ENCODE data around the gene DOCK2. TPM values are rescaled to one million over a fixed set of nuclear protein-coding genes. Genes with fewer than 3 reads are reported as not detected.
A peak's percentile ranks its signal among the peaks of the same experiment; 100 is the strongest.

Gene DOCK2
- total and polyA plus RNA-seq, 5 donors from 2014 or later: 65.9 to 354 (median 71.1) TPM

- Mint-ChIP-seq H3K4me1 (peaks cover 0 to 2% (median 0%) of the 10 kb centered on the region in 4 donors), H3K27me3 (no peaks in the 10 kb centered on the region), H3K9me3 (no peaks in the 10 kb centered on the region), H3K36me3 (peaks cover 77% of the 10 kb centered on the region), H3K27ac (peak overlapping the region in 1 of 3 donors; percentile 59), H3K4me3 (no peak overlapping the region)
- DNase-seq: no peak
- no peaks in the 10 kb centered on the region for H3K27me3 ChIP-seq (ENCODE audit: control insufficient read depth, insufficient read depth, low read length)
- H3K9me3 ChIP-seq (ENCODE audit: control insufficient read depth in 2 of 2, low read length in 2 of 2): no peaks in the 10 kb centered on the region
- no peak overlapping the region for H3K27ac ChIP-seq (ENCODE audit: insufficient read depth, low read length, poor library complexity, severe bottlenecking)
- H3K4me1 ChIP-seq (ENCODE audit: control insufficient read depth, insufficient read depth, low read length, poor library complexity, severe bottlenecking): no peaks in the 10 kb centered on the region
- no peak overlapping the region for H3K4me3 ChIP-seq (ENCODE audit: low read depth, low read length)
- ATAC-seq (ENCODE audit: low read depth in 2 of 2): no peak
- peaks cover 70% of the 10 kb centered on the region for H3K36me3 ChIP-seq (ENCODE audit: control insufficient read depth, insufficient read depth, low read length)
Measured at GRCh38 chr5:170075696-170076095, 438.6 kb downstream of the DOCK2 start.

- Mint-ChIP-seq H3K4me3 (no peak overlapping the region), H3K9me3 (peaks cover 0 to 1% (median 0%) of the 10 kb centered on the region in 7 donors), H3K27me3 (no peaks in the 10 kb centered on the region), H3K4me1 (peaks cover 0 to 2% (median 0%) of the 10 kb centered on the region in 4 donors), H3K36me3 (peaks cover 77% of the 10 kb centered on the region), H3K27ac (peak overlapping the region in 2 of 3 donors; percentile 59 to 60)
- H3K27ac ChIP-seq (ENCODE audit: insufficient read depth, low read length, poor library complexity, severe bottlenecking): no peak overlapping the region
- no peak overlapping the region for H3K4me3 ChIP-seq (ENCODE audit: low read depth, low read length)
- H3K9me3 ChIP-seq (ENCODE audit: control insufficient read depth in 2 of 2, low read length in 2 of 2): no peaks in the 10 kb centered on the region
- no peaks in the 10 kb centered on the region for H3K4me1 ChIP-seq (ENCODE audit: control insufficient read depth, insufficient read depth, low read length, poor library complexity, severe bottlenecking)
- ATAC-seq (ENCODE audit: low read depth in 2 of 2) (no peak), DNase-seq (no peak)
- H3K36me3 ChIP-seq (ENCODE audit: control insufficient read depth, insufficient read depth, low read length): peaks cover 70% of the 10 kb centered on the region
- H3K27me3 ChIP-seq (ENCODE audit: control insufficient read depth, insufficient read depth, low read length): no peaks in the 10 kb centered on the region
Measured at GRCh38 chr5:170076211-170076610, 439.1 kb downstream of the DOCK2 start.

- Mint-ChIP-seq H3K27me3 (no peaks in the 10 kb centered on the region), H3K27ac (peak overlapping the region in 1 of 3 donors; percentile 60), H3K4me1 (peaks cover 0 to 2% (median 0%) of the 10 kb centered on the region in 4 donors), H3K4me3 (no peak overlapping the region), H3K9me3 (peaks cover 0 to 1% (median 0%) of the 10 kb centered on the region in 7 donors), H3K36me3 (peaks cover 74% of the 10 kb centered on the region)
- H3K27me3 ChIP-seq (ENCODE audit: control insufficient read depth, insufficient read depth, low read length): no peaks in the 10 kb centered on the region
- no peak overlapping the region for H3K27ac ChIP-seq (ENCODE audit: insufficient read depth, low read length, poor library complexity, severe bottlenecking)
- ATAC-seq (ENCODE audit: low read depth in 2 of 2) (no peak), DNase-seq (no peak)
- no peaks in the 10 kb centered on the region for H3K9me3 ChIP-seq (ENCODE audit: control insufficient read depth in 2 of 2, low read length in 2 of 2)
- no peaks in the 10 kb centered on the region for H3K4me1 ChIP-seq (ENCODE audit: control insufficient read depth, insufficient read depth, low read length, poor library complexity, severe bottlenecking)
- H3K4me3 ChIP-seq (ENCODE audit: low read depth, low read length): no peak overlapping the region
- peaks cover 74% of the 10 kb centered on the region for H3K36me3 ChIP-seq (ENCODE audit: control insufficient read depth, insufficient read depth, low read length)
Measured at GRCh38 chr5:170076739-170077138, 439.7 kb downstream of the DOCK2 start.

- Histone ChIP-seq H3K27me3 (ENCODE audit: control insufficient read depth, insufficient read depth, low read length) (no peaks in the 10 kb centered on the region), H3K9me3 (ENCODE audit: control insufficient read depth in 2 of 2, low read length in 2 of 2) (no peaks in the 10 kb centered on the region), H3K27ac (ENCODE audit: insufficient read depth, low read length, poor library complexity, severe bottlenecking) (no peak overlapping the region), H3K4me1 (ENCODE audit: control insufficient read depth, insufficient read depth, low read length, poor library complexity, severe bottlenecking) (no peaks in the 10 kb centered on the region), H3K36me3 (ENCODE audit: control insufficient read depth, insufficient read depth, low read length) (peaks cover 82% of the 10 kb centered on the region), H3K4me3 (ENCODE audit: low read depth, low read length) (no peak overlapping the region)
- peak overlapping the region in 1 of 3 donors; percentile 60 for H3K27ac Mint-ChIP-seq
- peaks cover 0 to 1% (median 0%) of the 10 kb centered on the region in 7 donors for H3K9me3 Mint-ChIP-seq
- DNase-seq (no peak), ATAC-seq (ENCODE audit: low read depth in 2 of 2) (no peak)
- peaks cover 79% of the 10 kb centered on the region for H3K36me3 Mint-ChIP-seq
- no peaks in the 10 kb centered on the region for H3K27me3 Mint-ChIP-seq
- no peak overlapping the region for H3K4me3 Mint-ChIP-seq
- H3K4me1 Mint-ChIP-seq: peaks cover 0 to 2% (median 0%) of the 10 kb centered on the region in 4 donors
Measured at GRCh38 chr5:170077526-170077925, 440.5 kb downstream of the DOCK2 start.

DNA sequence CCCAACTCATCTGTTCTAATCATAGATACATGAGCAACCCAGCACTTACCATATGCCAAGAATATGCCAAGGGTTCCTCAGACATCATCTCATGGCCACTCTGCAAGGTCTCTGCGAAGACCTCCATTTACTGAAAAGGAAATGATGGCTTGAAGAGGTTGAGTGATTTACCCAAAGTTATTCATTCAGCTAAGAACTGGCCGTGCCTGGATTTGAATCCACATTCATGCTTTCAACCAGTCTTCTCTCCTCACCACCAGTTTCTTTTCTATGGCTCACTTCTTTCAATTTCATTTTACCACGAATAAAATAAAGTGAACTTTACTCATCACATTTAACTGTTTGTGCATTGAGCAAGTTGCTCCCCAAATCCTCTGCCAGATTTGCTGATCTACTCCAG is 441.4 kb downstream of the DOCK2 start:
- no peaks in the 10 kb centered on the region for H3K27me3 ChIP-seq (ENCODE audit: control insufficient read depth, insufficient read depth, low read length)
- Mint-ChIP-seq H3K27ac (no peak overlapping the region), H3K4me3 (no peak overlapping the region), H3K36me3 (peaks cover 78% of the 10 kb centered on the region), H3K27me3 (no peaks in the 10 kb centered on the region), H3K4me1 (peaks cover 0 to 2% (median 0%) of the 10 kb centered on the region in 4 donors), H3K9me3 (peaks cover 0 to 1% (median 0%) of the 10 kb centered on the region in 7 donors)
- no peak overlapping the region for H3K27ac ChIP-seq (ENCODE audit: insufficient read depth, low read length, poor library complexity, severe bottlenecking)
- DNase-seq (no peak), ATAC-seq (ENCODE audit: low read depth in 2 of 2) (no peak)
- peaks cover 92% of the 10 kb centered on the region for H3K36me3 ChIP-seq (ENCODE audit: control insufficient read depth, insufficient read depth, low read length)
- no peak overlapping the region for H3K4me3 ChIP-seq (ENCODE audit: low read depth, low read length)
- no peaks in the 10 kb centered on the region for H3K4me1 ChIP-seq (ENCODE audit: control insufficient read depth, insufficient read depth, low read length, poor library complexity, severe bottlenecking)
- H3K9me3 ChIP-seq (ENCODE audit: control insufficient read depth in 2 of 2, low read length in 2 of 2): no peaks in the 10 kb centered on the region

DNA sequence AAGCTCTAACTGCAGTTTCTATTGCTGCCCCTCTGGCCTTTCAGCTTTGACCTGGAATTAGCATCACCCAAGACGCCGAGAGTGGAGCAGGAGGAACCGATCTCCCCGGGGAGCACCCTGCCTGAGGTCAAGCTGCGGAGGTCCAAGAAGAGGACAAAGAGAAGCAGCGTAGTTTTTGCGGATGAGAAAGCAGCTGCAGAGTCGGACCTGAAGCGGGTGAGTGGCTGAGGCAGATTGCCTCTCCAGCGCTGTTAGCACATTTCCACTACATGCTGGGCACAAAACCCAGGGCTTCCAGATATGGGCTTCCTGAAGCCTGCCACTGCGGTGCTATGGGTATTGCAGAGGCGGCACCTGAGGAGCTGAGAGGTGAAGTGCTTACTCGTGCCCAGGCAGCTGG is 441.9 kb downstream of the DOCK2 start:
- ATAC-seq (ENCODE audit: low read depth in 2 of 2): no peak
- no peaks in the 10 kb centered on the region for H3K9me3 ChIP-seq (ENCODE audit: control insufficient read depth in 2 of 2, low read length in 2 of 2)
- H3K36me3 Mint-ChIP-seq: peaks cover 80% of the 10 kb centered on the region
- no peak for DNase-seq
- H3K27ac ChIP-seq (ENCODE audit: insufficient read depth, low read length, poor library complexity, severe bottlenecking): no peak overlapping the region
- no peaks in the 10 kb centered on the region for H3K27me3 ChIP-seq (ENCODE audit: control insufficient read depth, insufficient read depth, low read length)
- no peaks in the 10 kb centered on the region for H3K27me3 Mint-ChIP-seq
- no peak overlapping the region for H3K27ac Mint-ChIP-seq
- H3K4me3 Mint-ChIP-seq: no peak overlapping the region
- H3K4me1 ChIP-seq (ENCODE audit: control insufficient read depth, insufficient read depth, low read length, poor library complexity, severe bottlenecking): no peaks in the 10 kb centered on the region
- H3K9me3 Mint-ChIP-seq: peaks cover 0 to 1% (median 0%) of the 10 kb centered on the region in 7 donors
- H3K4me1 Mint-ChIP-seq: no peaks in the 10 kb centered on the region
- no peak overlapping the region for H3K4me3 ChIP-seq (ENCODE audit: low read depth, low read length)
- H3K36me3 ChIP-seq (ENCODE audit: control insufficient read depth, insufficient read depth, low read length): peaks cover 96% of the 10 kb centered on the region

DNA sequence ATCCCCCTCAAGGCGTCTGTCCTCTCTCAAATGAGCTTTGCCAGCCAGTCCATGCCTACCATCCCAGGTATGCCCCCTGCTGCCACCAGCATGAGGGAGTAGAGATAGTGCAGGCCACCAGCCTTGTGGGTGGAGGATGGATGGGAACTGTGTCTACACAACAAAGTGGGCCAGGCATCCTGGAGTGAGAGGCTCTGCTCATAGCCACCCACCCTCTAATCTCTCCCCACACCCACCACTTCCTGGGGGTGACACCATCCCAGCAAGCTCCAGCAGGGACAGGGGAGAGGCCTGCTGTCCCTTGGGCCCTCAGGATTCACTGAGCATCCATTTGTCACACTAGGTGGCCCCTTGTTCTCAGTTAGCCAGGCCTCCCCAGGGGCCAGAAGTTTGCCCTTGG is 443.1 kb downstream of the DOCK2 start:
- H3K27ac Mint-ChIP-seq: peak overlapping the region in 1 of 3 donors; percentile 59
- no peak overlapping the region for H3K4me3 ChIP-seq (ENCODE audit: low read depth, low read length)
- H3K27ac ChIP-seq (ENCODE audit: insufficient read depth, low read length, poor library complexity, severe bottlenecking): no peak overlapping the region
- H3K36me3 ChIP-seq (ENCODE audit: control insufficient read depth, insufficient read depth, low read length): peaks cover 97% of the 10 kb centered on the region
- H3K4me1 ChIP-seq (ENCODE audit: control insufficient read depth, insufficient read depth, low read length, poor library complexity, severe bottlenecking): no peaks in the 10 kb centered on the region
- ATAC-seq (ENCODE audit: low read depth in 2 of 2) (no peak), DNase-seq (no peak)
- no peaks in the 10 kb centered on the region for H3K27me3 ChIP-seq (ENCODE audit: control insufficient read depth, insufficient read depth, low read length)
- H3K4me3 Mint-ChIP-seq: no peak overlapping the region
- peaks cover 85% of the 10 kb centered on the region for H3K36me3 Mint-ChIP-seq
- no peaks in the 10 kb centered on the region for H3K4me1 Mint-ChIP-seq
- H3K9me3 ChIP-seq (ENCODE audit: control insufficient read depth in 2 of 2, low read length in 2 of 2): no peaks in the 10 kb centered on the region
- no peaks in the 10 kb centered on the region for H3K27me3 Mint-ChIP-seq
- H3K9me3 Mint-ChIP-seq: peaks cover 0 to 1% (median 0%) of the 10 kb centered on the region in 7 donors

GRCh38 chr5:170080786-170081445 is 443.8 kb downstream of the DOCK2 start:
- H3K4me3 Mint-ChIP-seq: no peak overlapping the region
- H3K27me3 Mint-ChIP-seq: no peaks in the 10 kb centered on the region
- H3K4me1 Mint-ChIP-seq: no peaks in the 10 kb centered on the region
- Histone ChIP-seq H3K4me1 (ENCODE audit: control insufficient read depth, insufficient read depth, low read length, poor library complexity, severe bottlenecking) (no peaks in the 10 kb centered on the region), H3K4me3 (ENCODE audit: low read depth, low read length) (no peak overlapping the region), H3K27ac (ENCODE audit: insufficient read depth, low read length, poor library complexity, severe bottlenecking) (no peak overlapping the region), H3K36me3 (ENCODE audit: control insufficient read depth, insufficient read depth, low read length) (peaks cover 92% of the 10 kb centered on the region), H3K9me3 (ENCODE audit: control insufficient read depth in 2 of 2, low read length in 2 of 2) (no peaks in the 10 kb centered on the region), H3K27me3 (ENCODE audit: control insufficient read depth, insufficient read depth, low read length) (no peaks in the 10 kb centered on the region)
- no peak overlapping the region for H3K27ac Mint-ChIP-seq
- DNase-seq: no peak
- peaks cover 85% of the 10 kb centered on the region for H3K36me3 Mint-ChIP-seq
- H3K9me3 Mint-ChIP-seq: peaks cover 0 to 1% (median 0%) of the 10 kb centered on the region in 7 donors
- no peak for ATAC-seq (ENCODE audit: low read depth in 2 of 2)
